K562 (cell line): ENCODE results near the gene GAB2. TPM values are rescaled to one million over a fixed set of nuclear protein-coding genes. Genes with fewer than 3 reads are reported as not detected.

Experiments
- DNMT1 ChIP-seq: fragments of 450-650 bp; IDR thresholded peaks from 2 replicates; pipeline ENCODE4 v1.6.1; 2016; ENCODE audit warnings: antibody characterized with exemption, mild to moderate bottlenecking
- ESRRB ChIP-seq: fragments of 250-450 bp; sonication (Bioruptor Pico); IDR thresholded peaks from 2 replicates; pipeline ENCODE4 v1.5.0; 2020; ENCODE audit warnings: mild to moderate bottlenecking, moderate library complexity, borderline replicate concordance
- FOXK1 ChIP-seq: sonication (generic); formaldehyde crosslinking; IDR thresholded peaks from 2 replicates; pipeline ENCODE4 v1.8.0; 2022; ENCODE audit warnings: missing genetic modification reagents, mild to moderate bottlenecking, borderline replicate concordance
- JUND ChIP-seq, 2 experiments: IDR thresholded peaks; 2 replicates in 1 of 2; 3 replicates in 1 of 2; pipeline ENCODE4 v1.6.1; 2011; ENCODE audit warnings: borderline replicate concordance in 2 of 2, low read depth in 2 of 2, low read length in 2 of 2, improper control_type of control experiment in 1 of 2, missing biosample characterization in 1 of 2, missing genetic modification characterization in 1 of 2, missing genetic modification reagents in 1 of 2
- KAT8 ChIP-seq: fragments of 450-650 bp; IDR thresholded peaks from 2 replicates; pipeline ENCODE4 v1.6.1; 2016; ENCODE audit warnings: low read depth, mild to moderate bottlenecking
- MAFG ChIP-seq: fragments of 450-650 bp; conservative IDR thresholded peaks from 2 replicates; pipeline ENCODE4 v1.6.1; 2016; ENCODE audit warnings: missing genetic modification characterization, missing compliant biosample characterization
- MXD1 ChIP-seq: fragments of 250-450 bp; sonication (Bioruptor Pico); IDR thresholded peaks from 2 replicates; pipeline ENCODE4 v1.8.0; 2021; ENCODE audit warnings: borderline replicate concordance, mild to moderate bottlenecking, moderate library complexity; ENCODE audit not compliant: poor library complexity, severe bottlenecking
- NUFIP1 ChIP-seq: fragments of 450-650 bp; IDR thresholded peaks from 2 replicates; pipeline ENCODE4 v1.6.1; 2018; ENCODE audit not compliant: partially characterized antibody
- PTBP1 ChIP-seq: fragments of 200-400 bp; formaldehyde crosslinking; IDR thresholded peaks from 2 replicates; pipeline ENCODE4 v1.6.1; 2017; ENCODE audit warnings: low read depth, low read length
- RBM17 ChIP-seq: fragments of 200-400 bp; formaldehyde crosslinking; IDR thresholded peaks from 2 replicates; pipeline ENCODE4 v1.6.1; 2017; ENCODE audit warnings: low read depth, mild to moderate bottlenecking, low read length, borderline replicate concordance
- SAFB2 ChIP-seq: fragments of 200-400 bp; formaldehyde crosslinking; IDR thresholded peaks from 2 replicates; pipeline ENCODE4 v1.6.1; 2018; ENCODE audit warnings: borderline replicate concordance, low read length, low read depth, moderate library complexity; ENCODE audit not compliant: severe bottlenecking
- SIRT6 ChIP-seq: IDR thresholded peaks from one replicate; pipeline ENCODE4 v1.6.1; 2012; ENCODE audit warnings: low read depth, mild to moderate bottlenecking, control low read depth, inconsistent platforms, low read length, moderate library complexity
- XRCC4 ChIP-seq: IDR thresholded peaks from one replicate; pipeline ENCODE4 v1.6.1; 2011; ENCODE audit not compliant: insufficient read depth, insufficient read length; ENCODE audit errors: extremely low read depth
- ZBTB11 ChIP-seq, 3 experiments: fragments of 200-800 bp in 1 of 3; fragments of 250-450 bp in 1 of 3; fragments of 450-650 bp in 1 of 3; sonication (Bioruptor Pico) in 1 of 3; sonication (Bioruptor generic) in 1 of 3; formaldehyde crosslinking in 1 of 3; IDR thresholded peaks; 2 replicates each; pipeline versions ENCODE4 v1.6.1 to v1.8.0; 2016 to 2022; ENCODE audit warnings: mild to moderate bottlenecking in 2 of 3, missing genetic modification characterization in 2 of 3, missing compliant biosample characterization in 1 of 3, moderate library complexity in 1 of 3
- ZBTB49 ChIP-seq: sonication (generic); formaldehyde crosslinking; IDR thresholded peaks from 2 replicates; pipeline ENCODE4 v1.8.0; 2022; ENCODE audit warnings: missing genetic modification reagents, mild to moderate bottlenecking, borderline replicate concordance
- ZFP30 ChIP-seq: fragments of 250-450 bp; sonication (Bioruptor Pico); IDR thresholded peaks from 2 replicates; pipeline ENCODE4 v1.8.0; 2022; ENCODE audit warnings: moderate library complexity, mild to moderate bottlenecking, inconsistent platforms, borderline replicate concordance
- ZNF707 ChIP-seq: fragments of 250-450 bp; sonication (Bioruptor Pico); conservative IDR thresholded peaks from 2 replicates; pipeline ENCODE4 v1.8.0; 2022; ENCODE audit warnings: inconsistent platforms, mild to moderate bottlenecking, moderate library complexity
- ZNF75A ChIP-seq: fragments of 450-650 bp; formaldehyde crosslinking; IDR thresholded peaks from 2 replicates; pipeline ENCODE4 v1.4.0; 2020; ENCODE audit warnings: mild to moderate bottlenecking
- polyA plus RNA-seq, 8 experiments: library from polyadenylated mRNA; depleted of rRNA in 4 of 8; stranded (reverse) in 5 of 8; unstranded in 3 of 8; fragments of >200 nt; fragmentation: Nextera tagmentation in 2 of 8; fragmentation: Illumina TruSeq in 1 of 8; extraction: Ambion mirVana in 2 of 8; extraction: Trizol in 1 of 8; gene quantifications; 2 replicates each; pipeline versions ENCODE4 v1.2.1 to v1.2.3, GENCODE V29; 2011 to 2014; ENCODE audit warnings: inconsistent platforms in 1 of 8, missing spikeins in 1 of 8
- total RNA-seq, 7 experiments: library from RNA; depleted of rRNA in 6 of 7; stranded (reverse); fragments of >200 nt in 6 of 7; fragmentation: Illumina TruSeq in 2 of 7; extraction: Trizol in 2 of 7; gene quantifications; 2 replicates each; pipeline versions ENCODE4 v1.2.1 to v1.2.3, GENCODE V29; 2011 to 2021; ENCODE audit warnings: low replicate concordance in 1 of 7

GAB2 gene
- total and polyA plus RNA-seq, 9 of the 15 experiments (the other 6 are each of a cell fraction or from before 2014, with no cell fraction given) = 2.3 to 35.2 (median 16.1) TPM

GRCh38 chr11:78419327-78419726 lies 1.7 kb upstream of the GAB2 start (continued):
- TF ChIP-seq ZBTB11 (CRISPR knock-in tag; IDR thresholded peaks at IDR 0.05) (no peak), SIRT6 (no peak), ZBTB49 (CRISPR knock-in tag) (no peak), XRCC4 (no peak), ZFP30 (CRISPR knock-in tag) (no peak), ZNF75A (CRISPR knock-in tag) (no peak), JUND (IDR thresholded peaks at IDR 0.05; ENCODE audit: borderline replicate concordance, low read depth, low read length) (0 out of 2 replicates have a peak, but pooled peaks have one; percentile 22), JUND (tag; IDR thresholded peaks at IDR 0.05; ENCODE audit: borderline replicate concordance, low read depth, low read length) (no peak), MXD1 (CRISPR knock-in tag) (no peak), KAT8 (no peak), DNMT1 (no peak), RBM17 (no peak), ZNF707 (CRISPR knock-in tag) (no peak), ESRRB (CRISPR knock-in tag) (no peak), NUFIP1 (no peak), FOXK1 (CRISPR knock-in tag) (no peak), SAFB2 (no peak), PTBP1 (no peak), MAFG (tag) (0 out of 2 replicates have a peak, but pooled peaks have one; percentile 5)
